D341Med (cell line): ENCODE measurements around the gene CLEC4E.
"Not testable (repeated sequence)": the region's sequence is repeated elsewhere in the genome, so short reads cannot be mapped to it uniquely, and the experiment has no call there.

Experiments used
- DNase-seq: peaks from one replicate; pipeline ENCODE4 v3.0.0; 2012; ENCODE audit warnings: low spot score

CLEC4E gene

GRCh38 chr12:8540831-8541230, at the start of gene CLEC4E:
Gene CLEC4E (minus strand): TSS chr12:8540905. CDS start chr12:8540797, 108 bp downstream.
- DNase-seq, result not testable (repeated sequence)

GRCh38 chr12:8589679-8590078, 49.0 kb upstream of the CLEC4E start:
- DNase-seq, result no peak

GRCh38 chr12:8584478-8584877, 43.8 kb upstream of the CLEC4E start:
- not testable (repeated sequence) for DNase-seq

GRCh38 chr12:8584004-8584403, 43.3 kb upstream of the CLEC4E start:
- no peak for DNase-seq

- no peak for DNase-seq
Observed at GRCh38 chr12:8581098-8581784, 40.5 kb upstream of the CLEC4E start.

- no peak for DNase-seq
Observed at GRCh38 chr12:8577879-8578278, 37.2 kb upstream of the CLEC4E start.

- no peak for DNase-seq
Observed at GRCh38 chr12:8572507-8572906, 31.8 kb upstream of the CLEC4E start.

- DNase-seq, result no peak
Observed at GRCh38 chr12:8566525-8566924, 25.8 kb upstream of the CLEC4E start.

- not testable (repeated sequence) for DNase-seq
Observed at GRCh38 chr12:8566052-8566451, 25.3 kb upstream of the CLEC4E start.

GRCh38 chr12:8564656-8565055, 24.0 kb upstream of the CLEC4E start:
- DNase-seq, result no peak

- no peak for DNase-seq
Observed at GRCh38 chr12:8563356-8563755, 22.7 kb upstream of the CLEC4E start.

- no peak for DNase-seq
Observed at GRCh38 chr12:8562310-8562709, 21.6 kb upstream of the CLEC4E start.

- DNase-seq, result no peak
Observed at GRCh38 chr12:8561011-8561410, 20.3 kb upstream of the CLEC4E start.

- DNase-seq, result no peak
Observed at GRCh38 chr12:8559676-8560075, 19.0 kb upstream of the CLEC4E start.

GRCh38 chr12:8556531-8557097, 15.9 kb upstream of the CLEC4E start:
- DNase-seq, result no peak

- no peak for DNase-seq
Observed at GRCh38 chr12:8554451-8555195, 13.9 kb upstream of the CLEC4E start.

- DNase-seq, result no peak
Observed at GRCh38 chr12:8553088-8553627, 12.5 kb upstream of the CLEC4E start.

- no peak for DNase-seq
Observed at GRCh38 chr12:8549381-8549780, 8.7 kb upstream of the CLEC4E start.

GRCh38 chr12:8548192-8548591, 7.5 kb upstream of the CLEC4E start:
- no peak for DNase-seq

GRCh38 chr12:8547645-8548044, 6.9 kb upstream of the CLEC4E start:
- DNase-seq, result no peak

- DNase-seq, result no peak
Observed at GRCh38 chr12:8546591-8546990, 5.9 kb upstream of the CLEC4E start.

GRCh38 chr12:8544295-8544694, 3.6 kb upstream of the CLEC4E start:
- DNase-seq, result peak; percentile 77

- no peak for DNase-seq
Observed at GRCh38 chr12:8541562-8541961, 857 bp upstream of the CLEC4E start.
